WTC11 (cell line): Measurements from ENCODE around the gene TSEN2. TPM values are rescaled to one million over a fixed set of nuclear protein-coding genes. Genes with fewer than 3 reads are reported as not detected.

ENCODE experiments used
- ATAC-seq: fragments of 200-7000 bp; cut with Tn5 transposase; 2 replicates; pipeline ENCODE4 v1.10.0; 2021; ENCODE audit warnings: mild to moderate bottlenecking, moderate library complexity
- CTCF ChIA-PET: fragments of 300-600 bp; sonication (Branson Sonifier 250); formaldehyde crosslinking; loops from one replicate; lab custom pipeline; 2021; ENCODE audit warnings: antibody characterized with exemption; lab: Charles Lee
- POLR2A ChIA-PET: fragments of 350-600 bp; sonication (Branson Sonifier 250); formaldehyde crosslinking; loops from one replicate; lab custom pipeline; 2021; ENCODE audit warnings: antibody characterized with exemption; lab: Charles Lee
- DNase-seq: peaks from one replicate; pipeline ENCODE4 v3.0.0; 2021; ENCODE audit warnings: low spot score
- H3K27ac Mint-ChIP-seq: 2 replicates; pipeline ENCODE4 v1.8.0; 2021; ENCODE audit warnings: mixed read lengths
- H3K27me3 Mint-ChIP-seq: 2 replicates; pipeline ENCODE4 v1.8.0; 2021; ENCODE audit warnings: low read depth, mild to moderate bottlenecking, moderate library complexity, mixed read lengths
- H3K36me3 Mint-ChIP-seq: 2 replicates; pipeline ENCODE4 v1.8.0; 2021; ENCODE audit warnings: mixed read lengths
- H3K4me1 Mint-ChIP-seq: 2 replicates; pipeline ENCODE4 v1.8.0; 2022; ENCODE audit warnings: mixed read lengths
- H3K4me3 Mint-ChIP-seq: 2 replicates; pipeline ENCODE4 v1.8.0; 2021; ENCODE audit warnings: mild to moderate bottlenecking, moderate library complexity, mixed read lengths
- H3K9me3 Mint-ChIP-seq: 2 replicates; pipeline ENCODE4 v1.8.0; 2021; ENCODE audit warnings: mixed read lengths
- ATF1 ChIP-seq: sonication (generic); formaldehyde crosslinking; IDR thresholded peaks from 2 replicates; pipeline ENCODE4 v1.8.1; 2023; ENCODE audit warnings: mild to moderate bottlenecking, moderate library complexity, missing genetic modification reagents
- CBFB ChIP-seq: sonication (generic); formaldehyde crosslinking; IDR thresholded peaks from 2 replicates; pipeline ENCODE4 v1.8.1; 2022; ENCODE audit warnings: mild to moderate bottlenecking, low read depth, missing genetic modification reagents
- ETV6 ChIP-seq: sonication (generic); formaldehyde crosslinking; IDR thresholded peaks from 2 replicates; pipeline ENCODE4 v1.8.1; 2022; ENCODE audit warnings: mild to moderate bottlenecking, missing genetic modification reagents
- FOXP1 ChIP-seq: sonication (generic); formaldehyde crosslinking; IDR thresholded peaks from 2 replicates; pipeline ENCODE4 v1.8.0; 2022; ENCODE audit warnings: missing genetic modification reagents, mild to moderate bottlenecking, moderate library complexity, borderline replicate concordance
- GTF2I ChIP-seq: fragments of 250-450 bp; sonication (Bioruptor Pico); conservative IDR thresholded peaks from 2 replicates; pipeline ENCODE4 v1.4.0; 2021; ENCODE audit warnings: mild to moderate bottlenecking
- MXD4 ChIP-seq: fragments of 250-450 bp; sonication (Bioruptor Pico); IDR thresholded peaks from 2 replicates; pipeline ENCODE4 v1.8.0; 2021; ENCODE audit warnings: mild to moderate bottlenecking, moderate library complexity, borderline replicate concordance
- NFATC4 ChIP-seq: fragments of 250-450 bp; sonication (Bioruptor Pico); IDR thresholded peaks from 2 replicates; pipeline ENCODE4 v1.9.0; 2021; ENCODE audit warnings: mild to moderate bottlenecking
- NFE2L1 ChIP-seq: sonication (generic); formaldehyde crosslinking; IDR thresholded peaks from 2 replicates; pipeline ENCODE4 v1.8.1; 2023; ENCODE audit warnings: missing genetic modification reagents
- TEAD1 ChIP-seq: sonication (generic); formaldehyde crosslinking; IDR thresholded peaks from 2 replicates; pipeline ENCODE4 v1.8.0; 2022; ENCODE audit warnings: mild to moderate bottlenecking, missing genetic modification reagents
- ZNF121 ChIP-seq: sonication (generic); formaldehyde crosslinking; IDR thresholded peaks from 2 replicates; pipeline ENCODE4 v1.8.0; 2023; ENCODE audit warnings: missing genetic modification reagents
- ZNF219 ChIP-seq: sonication (generic); formaldehyde crosslinking; IDR thresholded peaks from 2 replicates; pipeline ENCODE4 v1.8.0; 2023; ENCODE audit warnings: missing genetic modification reagents, mild to moderate bottlenecking, borderline replicate concordance
- ZNF232 ChIP-seq: sonication (generic); formaldehyde crosslinking; IDR thresholded peaks from 2 replicates; pipeline ENCODE4 v1.8.0; 2022; ENCODE audit warnings: mild to moderate bottlenecking, missing genetic modification reagents
- ZNF263 ChIP-seq: sonication (generic); formaldehyde crosslinking; IDR thresholded peaks from 2 replicates; pipeline ENCODE4 v1.8.1; 2022; ENCODE audit warnings: low read depth, mild to moderate bottlenecking, moderate library complexity, missing genetic modification reagents
- total RNA-seq: library from RNA; stranded (reverse); gene quantifications from 3 replicates; pipeline ENCODE4 v1.2.3, GENCODE V29; 2021
- TF ChIP-seq, protein P1 (sequence below): sonication (generic); formaldehyde crosslinking; IDR thresholded peaks from 2 replicates; pipeline ENCODE4 v1.8.1; 2023; ENCODE audit warnings: mild to moderate bottlenecking, moderate library complexity, missing genetic modification reagents
- TF ChIP-seq, protein P2 (sequence below): sonication (generic); formaldehyde crosslinking; IDR thresholded peaks from 2 replicates; pipeline ENCODE4 v1.8.1; 2023; ENCODE audit warnings: mild to moderate bottlenecking, missing genetic modification reagents, moderate library complexity
- TF ChIP-seq, protein P3 (sequence below): sonication (generic); formaldehyde crosslinking; IDR thresholded peaks from 2 replicates; pipeline ENCODE4 v1.8.1; 2023; ENCODE audit warnings: mild to moderate bottlenecking, missing genetic modification reagents, borderline replicate concordance
- TF ChIP-seq, protein P4 (sequence below): sonication (generic); formaldehyde crosslinking; IDR thresholded peaks from 2 replicates; pipeline ENCODE4 v1.8.0; 2022; ENCODE audit warnings: mild to moderate bottlenecking, missing genetic modification reagents
- TF ChIP-seq, protein P5 (sequence below): sonication (generic); formaldehyde crosslinking; IDR thresholded peaks from 2 replicates; pipeline ENCODE4 v1.8.1; 2023; ENCODE audit warnings: mild to moderate bottlenecking, missing genetic modification reagents, moderate library complexity
- TF ChIP-seq, protein P6 (sequence below): sonication (generic); formaldehyde crosslinking; IDR thresholded peaks from 2 replicates; pipeline ENCODE4 v1.8.1; 2022; ENCODE audit warnings: low read depth, mild to moderate bottlenecking, moderate library complexity, missing genetic modification reagents, borderline replicate concordance
- TF ChIP-seq, protein P7 (sequence below): sonication (generic); formaldehyde crosslinking; IDR thresholded peaks from 2 replicates; pipeline ENCODE4 v1.8.0; 2023; ENCODE audit warnings: mild to moderate bottlenecking, missing genetic modification reagents

TSEN2 gene
- total RNA-seq, 1 experiment from 2014 or later: 21.1 TPM

DNA sequence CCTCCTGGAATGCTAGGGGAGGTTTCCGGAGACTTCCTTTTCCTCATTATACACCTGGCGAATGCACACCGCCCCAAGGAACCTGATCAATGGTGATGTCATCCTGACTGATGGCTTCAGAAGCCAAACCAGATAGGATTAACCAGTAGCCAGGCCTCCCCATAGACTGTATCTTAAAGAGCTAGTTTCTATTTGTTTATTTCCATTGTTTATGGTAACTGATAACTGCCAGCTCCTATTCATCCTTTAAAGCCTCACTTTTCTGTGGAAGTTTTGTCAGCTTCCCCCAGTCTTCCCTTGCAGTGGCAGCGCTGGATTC, 61.2 kb downstream of the TSEN2 start, which contains the start of gene MKRN2OS (continued):
- TF ChIP-seq MXD4 (CRISPR knock-in tag): no peak
- TF ChIP-seq ZNF232 (CRISPR knock-in tag): no peak
- TF ChIP-seq, protein P1, sequence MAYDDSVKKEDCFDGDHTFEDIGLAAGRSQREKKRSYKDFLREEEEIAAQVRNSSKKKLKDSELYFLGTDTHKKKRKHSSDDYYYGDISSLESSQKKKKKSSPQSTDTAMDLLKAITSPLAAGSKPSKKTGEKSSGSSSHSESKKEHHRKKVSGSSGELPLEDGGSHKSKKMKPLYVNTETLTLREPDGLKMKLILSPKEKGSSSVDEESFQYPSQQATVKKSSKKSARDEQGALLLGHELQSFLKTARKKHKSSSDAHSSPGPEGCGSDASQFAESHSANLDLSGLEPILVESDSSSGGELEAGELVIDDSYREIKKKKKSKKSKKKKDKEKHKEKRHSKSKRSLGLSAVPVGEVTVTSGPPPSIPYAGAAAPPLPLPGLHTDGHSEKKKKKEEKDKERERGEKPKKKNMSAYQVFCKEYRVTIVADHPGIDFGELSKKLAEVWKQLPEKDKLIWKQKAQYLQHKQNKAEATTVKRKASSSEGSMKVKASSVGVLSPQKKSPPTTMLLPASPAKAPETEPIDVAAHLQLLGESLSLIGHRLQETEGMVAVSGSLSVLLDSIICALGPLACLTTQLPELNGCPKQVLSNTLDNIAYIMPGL (CRISPR knock-in tag): no peak
- TF ChIP-seq TEAD1 (CRISPR knock-in tag): no peak
- no peak for TF ChIP-seq ZNF219 (CRISPR knock-in tag)
- TF ChIP-seq, all 79 proteins: peak for 0

DNA sequence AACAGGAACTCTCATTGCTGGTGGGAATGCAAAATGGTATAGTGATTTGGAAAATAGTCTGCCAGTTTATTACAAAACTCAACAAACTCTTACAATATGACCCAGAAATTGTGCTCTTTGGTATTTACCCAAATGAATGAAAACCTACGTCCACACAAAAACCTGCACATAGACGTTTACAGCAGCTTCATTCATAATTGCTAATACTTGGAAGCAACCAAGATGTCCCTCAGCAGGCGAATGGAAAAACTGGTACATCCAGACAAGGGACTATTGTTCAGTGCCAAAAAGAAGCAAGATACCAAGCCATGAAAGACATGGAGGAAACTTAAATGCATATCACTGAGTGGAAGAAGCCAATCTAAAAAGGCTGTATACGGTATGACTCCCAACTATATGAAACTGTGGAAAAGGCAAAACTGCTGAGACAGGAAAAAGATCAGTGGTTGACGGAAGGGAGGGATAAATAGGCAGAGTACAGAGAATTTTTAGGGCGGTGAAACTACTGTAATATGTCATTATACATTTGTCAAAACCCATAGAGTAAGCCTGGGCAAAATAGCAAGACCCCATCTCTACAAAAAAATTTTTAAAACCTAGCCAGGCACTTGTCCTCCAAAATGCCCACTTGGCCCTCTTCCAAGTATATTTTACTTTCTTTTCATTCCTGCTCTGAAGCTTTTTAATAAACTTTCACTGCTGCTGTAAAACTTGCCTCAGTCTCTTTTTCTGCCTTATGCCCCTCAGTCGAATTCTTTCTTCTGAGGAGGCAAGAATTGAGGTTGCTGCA, 65.9 kb downstream of the TSEN2 start:
- H3K4me3 Mint-ChIP-seq: no peak overlapping the region
- no peak for DNase-seq
- CTCF ChIA-PET: no interaction called here
- H3K36me3 Mint-ChIP-seq: no peaks in the 10 kb centered on the region
- H3K27me3 Mint-ChIP-seq: peaks cover 14% of the 10 kb centered on the region
- POLR2A ChIA-PET: no interaction called here
- H3K4me1 Mint-ChIP-seq: peaks cover 8% of the 10 kb centered on the region
- no peaks in the 10 kb centered on the region for H3K9me3 Mint-ChIP-seq
- ATAC-seq: no peak
- H3K27ac Mint-ChIP-seq: no peak overlapping the region
- TF ChIP-seq CBFB (CRISPR knock-in tag) (no peak), FOXP1 (CRISPR knock-in tag) (no peak), ETV6 (no peak), ZNF121 (CRISPR knock-in tag) (no peak), ATF1 (CRISPR knock-in tag) (no peak), NFE2L1 (CRISPR knock-in tag) (no peak), NFATC4 (no peak), ZNF263 (no peak), TEAD1 (CRISPR knock-in tag) (no peak), GTF2I (CRISPR knock-in tag) (no peak)
- TF ChIP-seq, protein P2, sequence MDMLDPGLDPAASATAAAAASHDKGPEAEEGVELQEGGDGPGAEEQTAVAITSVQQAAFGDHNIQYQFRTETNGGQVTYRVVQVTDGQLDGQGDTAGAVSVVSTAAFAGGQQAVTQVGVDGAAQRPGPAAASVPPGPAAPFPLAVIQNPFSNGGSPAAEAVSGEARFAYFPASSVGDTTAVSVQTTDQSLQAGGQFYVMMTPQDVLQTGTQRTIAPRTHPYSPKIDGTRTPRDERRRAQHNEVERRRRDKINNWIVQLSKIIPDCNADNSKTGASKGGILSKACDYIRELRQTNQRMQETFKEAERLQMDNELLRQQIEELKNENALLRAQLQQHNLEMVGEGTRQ: no peak
- TF ChIP-seq, protein P3, sequence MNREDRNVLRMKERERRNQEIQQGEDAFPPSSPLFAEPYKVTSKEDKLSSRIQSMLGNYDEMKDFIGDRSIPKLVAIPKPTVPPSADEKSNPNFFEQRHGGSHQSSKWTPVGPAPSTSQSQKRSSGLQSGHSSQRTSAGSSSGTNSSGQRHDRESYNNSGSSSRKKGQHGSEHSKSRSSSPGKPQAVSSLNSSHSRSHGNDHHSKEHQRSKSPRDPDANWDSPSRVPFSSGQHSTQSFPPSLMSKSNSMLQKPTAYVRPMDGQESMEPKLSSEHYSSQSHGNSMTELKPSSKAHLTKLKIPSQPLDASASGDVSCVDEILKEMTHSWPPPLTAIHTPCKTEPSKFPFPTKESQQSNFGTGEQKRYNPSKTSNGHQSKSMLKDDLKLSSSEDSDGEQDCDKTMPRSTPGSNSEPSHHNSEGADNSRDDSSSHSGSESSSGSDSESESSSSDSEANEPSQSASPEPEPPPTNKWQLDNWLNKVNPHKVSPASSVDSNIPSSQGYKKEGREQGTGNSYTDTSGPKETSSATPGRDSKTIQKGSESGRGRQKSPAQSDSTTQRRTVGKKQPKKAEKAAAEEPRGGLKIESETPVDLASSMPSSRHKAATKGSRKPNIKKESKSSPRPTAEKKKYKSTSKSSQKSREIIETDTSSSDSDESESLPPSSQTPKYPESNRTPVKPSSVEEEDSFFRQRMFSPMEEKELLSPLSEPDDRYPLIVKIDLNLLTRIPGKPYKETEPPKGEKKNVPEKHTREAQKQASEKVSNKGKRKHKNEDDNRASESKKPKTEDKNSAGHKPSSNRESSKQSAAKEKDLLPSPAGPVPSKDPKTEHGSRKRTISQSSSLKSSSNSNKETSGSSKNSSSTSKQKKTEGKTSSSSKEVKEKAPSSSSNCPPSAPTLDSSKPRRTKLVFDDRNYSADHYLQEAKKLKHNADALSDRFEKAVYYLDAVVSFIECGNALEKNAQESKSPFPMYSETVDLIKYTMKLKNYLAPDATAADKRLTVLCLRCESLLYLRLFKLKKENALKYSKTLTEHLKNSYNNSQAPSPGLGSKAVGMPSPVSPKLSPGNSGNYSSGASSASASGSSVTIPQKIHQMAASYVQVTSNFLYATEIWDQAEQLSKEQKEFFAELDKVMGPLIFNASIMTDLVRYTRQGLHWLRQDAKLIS (CRISPR knock-in tag): no peak
- TF ChIP-seq, protein P4, sequence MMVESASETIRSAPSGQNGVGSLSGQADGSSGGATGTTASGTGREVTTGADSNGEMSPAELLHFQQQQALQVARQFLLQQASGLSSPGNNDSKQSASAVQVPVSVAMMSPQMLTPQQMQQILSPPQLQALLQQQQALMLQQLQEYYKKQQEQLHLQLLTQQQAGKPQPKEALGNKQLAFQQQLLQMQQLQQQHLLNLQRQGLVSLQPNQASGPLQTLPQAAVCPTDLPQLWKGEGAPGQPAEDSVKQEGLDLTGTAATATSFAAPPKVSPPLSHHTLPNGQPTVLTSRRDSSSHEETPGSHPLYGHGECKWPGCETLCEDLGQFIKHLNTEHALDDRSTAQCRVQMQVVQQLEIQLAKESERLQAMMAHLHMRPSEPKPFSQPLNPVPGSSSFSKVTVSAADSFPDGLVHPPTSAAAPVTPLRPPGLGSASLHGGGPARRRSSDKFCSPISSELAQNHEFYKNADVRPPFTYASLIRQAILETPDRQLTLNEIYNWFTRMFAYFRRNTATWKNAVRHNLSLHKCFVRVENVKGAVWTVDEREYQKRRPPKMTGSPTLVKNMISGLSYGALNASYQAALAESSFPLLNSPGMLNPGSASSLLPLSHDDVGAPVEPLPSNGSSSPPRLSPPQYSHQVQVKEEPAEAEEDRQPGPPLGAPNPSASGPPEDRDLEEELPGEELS (CRISPR knock-in tag): no peak
- TF ChIP-seq, protein P5, sequence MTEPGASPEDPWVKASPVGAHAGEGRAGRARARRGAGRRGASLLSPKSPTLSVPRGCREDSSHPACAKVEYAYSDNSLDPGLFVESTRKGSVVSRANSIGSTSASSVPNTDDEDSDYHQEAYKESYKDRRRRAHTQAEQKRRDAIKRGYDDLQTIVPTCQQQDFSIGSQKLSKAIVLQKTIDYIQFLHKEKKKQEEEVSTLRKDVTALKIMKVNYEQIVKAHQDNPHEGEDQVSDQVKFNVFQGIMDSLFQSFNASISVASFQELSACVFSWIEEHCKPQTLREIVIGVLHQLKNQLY (CRISPR knock-in tag): no peak
- TF ChIP-seq, protein P6, sequence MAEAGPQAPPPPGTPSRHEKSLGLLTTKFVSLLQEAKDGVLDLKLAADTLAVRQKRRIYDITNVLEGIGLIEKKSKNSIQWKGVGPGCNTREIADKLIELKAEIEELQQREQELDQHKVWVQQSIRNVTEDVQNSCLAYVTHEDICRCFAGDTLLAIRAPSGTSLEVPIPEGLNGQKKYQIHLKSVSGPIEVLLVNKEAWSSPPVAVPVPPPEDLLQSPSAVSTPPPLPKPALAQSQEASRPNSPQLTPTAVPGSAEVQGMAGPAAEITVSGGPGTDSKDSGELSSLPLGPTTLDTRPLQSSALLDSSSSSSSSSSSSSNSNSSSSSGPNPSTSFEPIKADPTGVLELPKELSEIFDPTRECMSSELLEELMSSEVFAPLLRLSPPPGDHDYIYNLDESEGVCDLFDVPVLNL (CRISPR knock-in tag): no peak
- TF ChIP-seq, protein P7, sequence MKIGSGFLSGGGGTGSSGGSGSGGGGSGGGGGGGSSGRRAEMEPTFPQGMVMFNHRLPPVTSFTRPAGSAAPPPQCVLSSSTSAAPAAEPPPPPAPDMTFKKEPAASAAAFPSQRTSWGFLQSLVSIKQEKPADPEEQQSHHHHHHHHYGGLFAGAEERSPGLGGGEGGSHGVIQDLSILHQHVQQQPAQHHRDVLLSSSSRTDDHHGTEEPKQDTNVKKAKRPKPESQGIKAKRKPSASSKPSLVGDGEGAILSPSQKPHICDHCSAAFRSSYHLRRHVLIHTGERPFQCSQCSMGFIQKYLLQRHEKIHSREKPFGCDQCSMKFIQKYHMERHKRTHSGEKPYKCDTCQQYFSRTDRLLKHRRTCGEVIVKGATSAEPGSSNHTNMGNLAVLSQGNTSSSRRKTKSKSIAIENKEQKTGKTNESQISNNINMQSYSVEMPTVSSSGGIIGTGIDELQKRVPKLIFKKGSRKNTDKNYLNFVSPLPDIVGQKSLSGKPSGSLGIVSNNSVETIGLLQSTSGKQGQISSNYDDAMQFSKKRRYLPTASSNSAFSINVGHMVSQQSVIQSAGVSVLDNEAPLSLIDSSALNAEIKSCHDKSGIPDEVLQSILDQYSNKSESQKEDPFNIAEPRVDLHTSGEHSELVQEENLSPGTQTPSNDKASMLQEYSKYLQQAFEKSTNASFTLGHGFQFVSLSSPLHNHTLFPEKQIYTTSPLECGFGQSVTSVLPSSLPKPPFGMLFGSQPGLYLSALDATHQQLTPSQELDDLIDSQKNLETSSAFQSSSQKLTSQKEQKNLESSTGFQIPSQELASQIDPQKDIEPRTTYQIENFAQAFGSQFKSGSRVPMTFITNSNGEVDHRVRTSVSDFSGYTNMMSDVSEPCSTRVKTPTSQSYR: no peak
- TF ChIP-seq, protein P1 (CRISPR knock-in tag): no peak
